ENCODE data around the gene TMEM238.

DNA sequence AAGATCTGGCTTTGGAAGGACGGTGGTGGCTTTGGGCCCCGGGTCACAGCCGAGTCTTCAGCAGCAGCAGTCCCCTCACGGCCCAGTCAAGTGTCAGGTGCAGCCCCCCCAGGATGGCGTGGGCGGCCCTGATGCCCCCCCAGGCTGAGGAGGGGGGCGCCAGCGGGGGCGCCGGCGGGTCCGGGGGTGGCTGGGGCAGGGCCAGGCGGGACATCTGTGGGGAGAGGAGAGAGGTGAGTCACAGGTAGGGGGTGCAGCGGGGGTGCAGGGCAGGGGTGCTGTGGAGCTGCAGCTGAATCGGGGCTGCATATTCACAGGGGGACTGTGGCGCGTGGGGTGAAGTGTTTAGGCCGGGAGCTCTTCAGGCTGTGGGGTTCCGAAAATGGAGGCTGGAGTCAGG lies 18.1 kb downstream of the TMEM238 start:
- TF ChIP-seq, protein P1, sequence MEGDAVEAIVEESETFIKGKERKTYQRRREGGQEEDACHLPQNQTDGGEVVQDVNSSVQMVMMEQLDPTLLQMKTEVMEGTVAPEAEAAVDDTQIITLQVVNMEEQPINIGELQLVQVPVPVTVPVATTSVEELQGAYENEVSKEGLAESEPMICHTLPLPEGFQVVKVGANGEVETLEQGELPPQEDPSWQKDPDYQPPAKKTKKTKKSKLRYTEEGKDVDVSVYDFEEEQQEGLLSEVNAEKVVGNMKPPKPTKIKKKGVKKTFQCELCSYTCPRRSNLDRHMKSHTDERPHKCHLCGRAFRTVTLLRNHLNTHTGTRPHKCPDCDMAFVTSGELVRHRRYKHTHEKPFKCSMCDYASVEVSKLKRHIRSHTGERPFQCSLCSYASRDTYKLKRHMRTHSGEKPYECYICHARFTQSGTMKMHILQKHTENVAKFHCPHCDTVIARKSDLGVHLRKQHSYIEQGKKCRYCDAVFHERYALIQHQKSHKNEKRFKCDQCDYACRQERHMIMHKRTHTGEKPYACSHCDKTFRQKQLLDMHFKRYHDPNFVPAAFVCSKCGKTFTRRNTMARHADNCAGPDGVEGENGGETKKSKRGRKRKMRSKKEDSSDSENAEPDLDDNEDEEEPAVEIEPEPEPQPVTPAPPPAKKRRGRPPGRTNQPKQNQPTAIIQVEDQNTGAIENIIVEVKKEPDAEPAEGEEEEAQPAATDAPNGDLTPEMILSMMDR (IDR thresholded peaks at IDR 0.05): no peak
- no peak for TF ChIP-seq EP300 (IDR thresholded peaks at IDR 0.05)
